OCI-LY7 (cell line): Measurements from ENCODE around the gene MKRN1. TPM values are rescaled to one million over a fixed set of nuclear protein-coding genes. Genes with fewer than 3 reads are reported as not detected.

Source experiments
- BruUV-seq: library from RNA; stranded (reverse); fragments of 400-500 nt; replicated peaks from 2 replicates; lab custom pipeline; 2021; lab: Mats Ljungman, UMichigan
- CTCF ChIA-PET: fragments of 300-600 bp; sonication (Branson Sonifier 250); formaldehyde crosslinking; loops from one replicate; lab custom pipeline; 2022; ENCODE audit warnings: antibody characterized with exemption; ENCODE audit not compliant: unreplicated experiment; lab: Charles Lee
- POLR2A ChIA-PET: fragments of 300-600 bp; sonication (Branson Sonifier 250); formaldehyde crosslinking; loops from one replicate; lab custom pipeline; 2022; ENCODE audit warnings: antibody characterized with exemption; lab: Charles Lee
- DNase-seq: peaks from one replicate; pipeline ENCODE4 v3.0.0-alpha.2; 2015; ENCODE audit warnings: low spot score
- H2AFZ ChIP-seq: fragments of 200-600 bp; sonication (generic), shearing (Covaris generic); 2 replicates; pipeline ENCODE4 v1.6.1; 2014; ENCODE audit warnings: mild to moderate bottlenecking, antibody characterized with exemption, low read length, moderate library complexity
- H3K27ac ChIP-seq: fragments of 200-600 bp; sonication (generic); 2 replicates; pipeline ENCODE4 v1.5.1; 2014; ENCODE audit warnings: mixed run types, low read depth, mild to moderate bottlenecking, moderate library complexity, low read length, inconsistent platforms; ENCODE audit not compliant: poor library complexity, severe bottlenecking
- H3K36me3 ChIP-seq: fragments of 200-600 bp; sonication (generic); 2 replicates; pipeline ENCODE4 v1.6.1; 2014; ENCODE audit warnings: mild to moderate bottlenecking, antibody characterized with exemption, low read length, moderate library complexity, mixed read lengths; ENCODE audit not compliant: insufficient read depth
- H3K4me1 ChIP-seq: fragments of 200-600 bp; sonication (generic); 2 replicates; pipeline ENCODE4 v1.5.1; 2014; ENCODE audit warnings: mild to moderate bottlenecking, low read length; ENCODE audit not compliant: insufficient read depth, poor library complexity, severe bottlenecking
- H3K4me2 ChIP-seq: fragments of 200-600 bp; sonication (generic); 2 replicates; pipeline ENCODE4 v1.6.1; 2014; ENCODE audit warnings: mild to moderate bottlenecking, low read length
- H3K4me3 ChIP-seq: fragments of 200-600 bp; sonication (generic); 2 replicates; pipeline ENCODE4 v1.5.1; 2014; ENCODE audit warnings: mild to moderate bottlenecking, low read depth, low read length; ENCODE audit not compliant: poor library complexity, severe bottlenecking
- H3K79me2 ChIP-seq: fragments of 200-600 bp; sonication (generic); 2 replicates; pipeline ENCODE4 v1.6.1; 2016; ENCODE audit warnings: low read depth, mild to moderate bottlenecking, low read length, moderate library complexity, mixed read lengths; ENCODE audit not compliant: insufficient read depth
- H3K9me2 ChIP-seq: fragments of 200-600 bp; sonication (generic); 2 replicates; pipeline ENCODE4 v1.6.1; 2016; ENCODE audit warnings: mild to moderate bottlenecking, low read length, mixed read lengths; ENCODE audit not compliant: insufficient read depth
- H3K9me3 ChIP-seq: fragments of 200-600 bp; sonication (generic); 2 replicates; pipeline ENCODE4 v1.6.1; 2014; ENCODE audit warnings: mild to moderate bottlenecking, mixed run types, low read length, mixed read lengths
- H4K20me1 ChIP-seq: fragments of 200-600 bp; sonication (generic); 2 replicates; pipeline ENCODE4 v1.6.1; 2014; ENCODE audit warnings: mild to moderate bottlenecking, antibody characterized with exemption, low read length, moderate library complexity, mixed read lengths; ENCODE audit not compliant: insufficient read depth
- CTCF ChIP-seq: fragments of 200-600 bp; sonication (generic); conservative IDR thresholded peaks from 2 replicates; pipeline ENCODE4 v1.5.1; 2014; ENCODE audit warnings: mild to moderate bottlenecking, antibody characterized with exemption, low read length, moderate library complexity, mixed read lengths
- EZH2phosphoT487 ChIP-seq: fragments of 200-600 bp; sonication (generic); IDR thresholded peaks from 2 replicates; pipeline ENCODE4 v1.6.1; 2018; ENCODE audit warnings: low read depth, borderline replicate concordance, mild to moderate bottlenecking, mixed run types, antibody characterized with exemption, low read length, moderate library complexity, mixed read lengths
- intact Hi-C: fragments of 100-400 bp; cut with micrococcal nuclease; formaldehyde crosslinking; loops from one replicate; pipeline ENCODE4 v1.10.0; 2022; ENCODE audit not compliant: unreplicated experiment
- total RNA-seq, 2 experiments: library from RNA; depleted of rRNA in 1 of 2; stranded (reverse); fragments of >200 nt in 1 of 2; shearing (Covaris generic) in 1 of 2; gene quantifications; 2 replicates each; pipeline ENCODE4 v1.2.3, GENCODE V29; 2014 to 2022

The MKRN1 gene
- total RNA-seq, 2 experiments from 2014 or later, result 26.4 to 48.0 TPM

GRCh38 chr7:140476698-140477261, 2.5 kb downstream of the MKRN1 start:
- Histone ChIP-seq H3K36me3 (peaks cover 2% of the 10 kb centered on the region; the same call in 1 of the 2 replicates), H2AFZ (no peak overlapping the region), H3K9me3 (no peaks in the 10 kb centered on the region), H3K4me3 (peak overlapping the region; percentile 98), H4K20me1 (peaks cover 15% of the 10 kb centered on the region; the same call in 1 of the 2 replicates), H3K4me1 (peaks cover 24% of the 10 kb centered on the region), H3K9me2 (no peaks in the 10 kb centered on the region), H3K4me2 (peak overlapping the region; percentile 76), H3K27ac (no peak overlapping the region), H3K79me2 (peaks cover 69% of the 10 kb centered on the region)
- intact Hi-C loops, result loop anchor here (5.0 kb wide), 1 partner anchor 446 kb away; the partner anchor contains the start of gene BRAF
- no TSS peak for BruUV-seq
- TF ChIP-seq EZH2phosphoT487 (no peak), CTCF (no peak)
- CTCF ChIA-PET, result no interaction called here
- POLR2A ChIA-PET, result interaction anchor here (0.6 to 2.0 kb wide), 7 partner anchors 12 to 1947 kb away, joined by 3 to 6 read pairs (median 4); partner anchors contain the start of genes HIPK2, NDUFB2 and UBN2
- DNase-seq, result no peak

GRCh38 chr7:140475747-140476333, 3.5 kb downstream of the MKRN1 start:
- peaks cover 11% of the 10 kb centered on the region; the same call in 1 of the 2 replicates for H3K36me3 ChIP-seq
- peak; percentile 68 for DNase-seq
- TF ChIP-seq EZH2phosphoT487 (no peak), CTCF (peak; percentile 91)
- H3K9me3 ChIP-seq, result no peaks in the 10 kb centered on the region
- H3K79me2 ChIP-seq, result peaks cover 79% of the 10 kb centered on the region
- H3K27ac ChIP-seq, result no peak overlapping the region
- H3K9me2 ChIP-seq, result no peaks in the 10 kb centered on the region
- no peak overlapping the region for H2AFZ ChIP-seq
- peaks cover 24% of the 10 kb centered on the region for H3K4me1 ChIP-seq
- H3K4me3 ChIP-seq, result no peak overlapping the region
- intact Hi-C loops, result loop anchor here (5.0 kb wide), 1 partner anchor 446 kb away; the partner anchor contains the start of gene BRAF
- ChIA-PET CTCF (interaction anchor here (0.6 kb wide), 1 partner anchor 12 kb away, joined by 3 read pairs; no protein-coding TSS in a partner anchor), POLR2A (interaction anchor here (0.6 kb wide), 1 partner anchor 698 kb away, joined by 3 read pairs; the partner anchor contains the start of gene HIPK2)
- peaks cover 17% of the 10 kb centered on the region; the same call in 1 of the 2 replicates for H4K20me1 ChIP-seq
- no TSS peak for BruUV-seq
- no peak overlapping the region for H3K4me2 ChIP-seq
